Measurements from ENCODE around the gene SPDEF. TPM values are rescaled to one million over a fixed set of nuclear protein-coding genes. Genes with fewer than 3 reads are reported as not detected.

SPDEF gene
- total and polyA plus RNA-seq, 2 donors (not counting 1 experiment from before 2014, with no cell fraction given): 0.10 TPM; not detected in 1

- peaks cover 21 to 27% of the 10 kb centered on the region in 2 donors for H3K4me1 ChIP-seq (ENCODE audit: control insufficient read depth in 2 of 2, insufficient read depth in 2 of 2, low read length in 2 of 2)
- POLR2A ChIA-PET: no interaction called here
- peaks cover 77% of the 10 kb centered on the region for H3K79me2 ChIP-seq (ENCODE audit: control insufficient read depth, insufficient read depth, low read length)
- H3K4me3 ChIP-seq (ENCODE audit: control extremely low read depth in 1 of 5, extremely low read depth in 1 of 5, insufficient read depth in 1 of 5, low read depth in 2 of 5, low read length in 4 of 5): no peak overlapping the region
- H3K27ac Mint-ChIP-seq: no peak overlapping the region
- TF ChIP-seq EZH2 (IDR thresholded peaks at IDR 0.05; ENCODE audit: borderline replicate concordance, insufficient read depth, low read depth, low read length, poor library complexity, severe bottlenecking) (no peak), CTCF (IDR thresholded peaks at IDR 0.05) (no peak)
- intact Hi-C loops (cut with micrococcal nuclease): no loop called here
- no peaks in the 10 kb centered on the region for H3K9me3 Mint-ChIP-seq (ENCODE audit: insufficient read depth)
- H3K9me3 ChIP-seq (ENCODE audit: control extremely low read depth in 1 of 3, control insufficient read depth in 2 of 3, insufficient read depth in 1 of 3, low read length in 2 of 3): no peaks in the 10 kb centered on the region
- H4K20me1 ChIP-seq (ENCODE audit: control insufficient read depth, insufficient read depth, low read length, poor library complexity, severe bottlenecking): peaks cover 87% of the 10 kb centered on the region
- DNase-seq (no peak), ATAC-seq (ENCODE audit: low read depth) (no peak)
- 100% methylated on average over 4 of the region's 5 CpGs for WGBS (ENCODE audit: insufficient coverage)
- peak overlapping the region in 1 of 2 donors; percentile 24 for H3K27ac ChIP-seq (ENCODE audit: low read length in 2 of 2)
- H3K27me3 ChIP-seq (replicated peaks in 1 of 4; ENCODE audit: control extremely low read depth in 1 of 4, control insufficient read depth in 3 of 4, insufficient read depth in 4 of 4, low read length in 3 of 4): no peaks in the 10 kb centered on the region
- peaks cover 0 to 29% of the 10 kb centered on the region in 2 experiments for H3K36me3 ChIP-seq (replicated peaks in 1 of 2; ENCODE audit: control extremely low read depth in 1 of 2, control insufficient read depth in 1 of 2, extremely low read depth in 1 of 2, insufficient read depth in 2 of 2, low read length in 1 of 2)
- H3K27me3 Mint-ChIP-seq: no peaks in the 10 kb centered on the region
- H2AFZ ChIP-seq (ENCODE audit: insufficient read depth, low read depth, low read length, poor library complexity, severe bottlenecking): no peak overlapping the region
- H3K4me1 Mint-ChIP-seq: peaks cover 51% of the 10 kb centered on the region
- CTCF ChIA-PET: interaction anchor here (0.9 to 2.6 kb wide), 2 partner anchors 16 to 131 kb away, joined by 3 to 13 read pairs; no protein-coding TSS in a partner anchor
- no peak overlapping the region for H3K4me2 ChIP-seq (replicated peaks; ENCODE audit: low read depth, low read length, poor library complexity, severe bottlenecking)
- no peak overlapping the region for H3K9ac ChIP-seq (ENCODE audit: low read length)
- no peak overlapping the region for H3K4me3 Mint-ChIP-seq
Observed at GRCh38 chr6:34593701-34594100, 37.6 kb upstream of the SPDEF start.

GRCh38 chr6:34592208-34592952, 36.3 kb upstream of the SPDEF start:
- Histone ChIP-seq H3K9ac (ENCODE audit: low read length) (no peak overlapping the region), H3K36me3 (replicated peaks in 1 of 2; ENCODE audit: control extremely low read depth in 1 of 2, control insufficient read depth in 1 of 2, extremely low read depth in 1 of 2, insufficient read depth in 2 of 2, low read length in 1 of 2) (peaks cover 0 to 38% of the 10 kb centered on the region in 2 experiments), H2AFZ (ENCODE audit: insufficient read depth, low read depth, low read length, poor library complexity, severe bottlenecking) (no peak overlapping the region), H4K20me1 (ENCODE audit: control insufficient read depth, insufficient read depth, low read length, poor library complexity, severe bottlenecking) (peaks cover 91% of the 10 kb centered on the region), H3K79me2 (ENCODE audit: control insufficient read depth, insufficient read depth, low read length) (peaks cover 76% of the 10 kb centered on the region), H3K4me3 (ENCODE audit: control extremely low read depth in 1 of 5, extremely low read depth in 1 of 5, insufficient read depth in 1 of 5, low read depth in 2 of 5, low read length in 4 of 5) (no peak overlapping the region), H3K27me3 (replicated peaks in 1 of 4; ENCODE audit: control extremely low read depth in 1 of 4, control insufficient read depth in 3 of 4, insufficient read depth in 4 of 4, low read length in 3 of 4) (no peaks in the 10 kb centered on the region), H3K27ac (ENCODE audit: low read length in 2 of 2) (peak overlapping the region in 1 of 2 donors; percentile 6), H3K4me1 (ENCODE audit: control insufficient read depth in 2 of 2, insufficient read depth in 2 of 2, low read length in 2 of 2) (peaks cover 16 to 21% of the 10 kb centered on the region in 2 donors), H3K4me2 (replicated peaks; ENCODE audit: low read depth, low read length, poor library complexity, severe bottlenecking) (peak overlapping the region; percentile 28), H3K9me3 (ENCODE audit: control extremely low read depth in 1 of 3, control insufficient read depth in 2 of 3, insufficient read depth in 1 of 3, low read length in 2 of 3) (no peaks in the 10 kb centered on the region)
- peaks cover 40% of the 10 kb centered on the region for H3K4me1 Mint-ChIP-seq
- ATAC-seq (ENCODE audit: low read depth) (peak; percentile 53), DNase-seq (no peak)
- POLR2A ChIA-PET: no interaction called here
- peak overlapping the region; percentile 52 for H3K4me3 Mint-ChIP-seq
- intact Hi-C loops (cut with micrococcal nuclease): no loop called here
- H3K27ac Mint-ChIP-seq: peak overlapping the region; percentile 71
- no peaks in the 10 kb centered on the region for H3K9me3 Mint-ChIP-seq (ENCODE audit: insufficient read depth)
- no peaks in the 10 kb centered on the region for H3K27me3 Mint-ChIP-seq
- CTCF ChIA-PET: interaction anchor here (0.5 to 2.6 kb wide), 3 partner anchors 17 to 430 kb away, joined by 3 to 13 read pairs (median 3); no protein-coding TSS in a partner anchor
- 76% methylated on average over 8 of the region's 10 CpGs for WGBS (ENCODE audit: insufficient coverage)
- TF ChIP-seq EZH2 (IDR thresholded peaks at IDR 0.05; ENCODE audit: borderline replicate concordance, insufficient read depth, low read depth, low read length, poor library complexity, severe bottlenecking) (no peak), CTCF (IDR thresholded peaks at IDR 0.05) (no peak)

Data from B cell (primary cell).